HG03442 (cell line): ENCODE results near the gene TMEM11.

Source experiments
- ATAC-seq: cut with Tn5 transposase; IDR thresholded peaks from one replicate; pipeline ENCODE4 v1.9.1; 2021; ENCODE audit warnings: mild to moderate bottlenecking, moderate library complexity; ENCODE audit not compliant: unreplicated experiment

The TMEM11 gene

DNA sequence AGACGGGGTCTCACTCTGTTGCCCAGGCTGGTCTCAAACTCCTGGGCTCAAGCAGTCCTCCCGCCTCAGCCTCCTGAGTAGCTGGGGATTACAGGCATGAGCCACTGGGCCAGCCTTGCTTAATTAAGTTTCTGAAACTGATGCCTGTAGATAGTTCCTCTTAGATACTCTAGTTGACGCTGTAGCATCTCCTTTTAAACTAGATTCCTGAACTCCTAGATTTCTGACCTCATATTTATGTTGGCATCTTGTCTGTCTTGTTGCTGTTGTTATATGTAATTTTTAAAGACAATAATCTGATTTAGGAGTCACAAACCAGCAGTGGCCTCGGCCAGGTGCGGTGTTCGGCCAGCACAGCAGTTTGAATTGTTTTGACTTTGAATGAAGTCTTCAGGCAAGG is 49.7 kb downstream of the TMEM11 start:
- ATAC-seq = no peak

GRCh38 chr17:21163101-21163500 is 50.9 kb downstream of the TMEM11 start:
- ATAC-seq = no peak

DNA sequence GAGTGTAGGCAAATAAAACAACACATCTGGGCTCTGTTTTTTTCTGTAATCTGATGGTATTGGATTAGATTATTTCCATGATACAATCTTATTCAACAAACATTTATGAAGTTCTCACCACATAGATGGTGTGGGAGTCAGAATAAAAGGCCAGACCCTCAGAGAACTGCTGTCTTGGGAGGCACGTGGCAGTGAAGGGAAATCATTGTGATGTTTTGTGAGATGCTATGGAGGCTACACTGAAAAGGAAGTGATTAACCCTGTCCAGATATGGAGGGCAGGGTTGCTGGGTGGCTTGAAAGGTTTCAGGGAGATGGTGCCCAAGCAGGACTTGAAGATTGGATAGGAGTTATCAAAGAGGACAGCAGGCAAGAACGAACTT is 51.6 kb downstream of the TMEM11 start:
- no peak for ATAC-seq

- no peak for ATAC-seq
Measured at GRCh38 chr17:21161498-21162393, 52.2 kb downstream of the TMEM11 start.

GRCh38 chr17:21160401-21160800 is 53.6 kb downstream of the TMEM11 start:
- ATAC-seq = no peak

DNA sequence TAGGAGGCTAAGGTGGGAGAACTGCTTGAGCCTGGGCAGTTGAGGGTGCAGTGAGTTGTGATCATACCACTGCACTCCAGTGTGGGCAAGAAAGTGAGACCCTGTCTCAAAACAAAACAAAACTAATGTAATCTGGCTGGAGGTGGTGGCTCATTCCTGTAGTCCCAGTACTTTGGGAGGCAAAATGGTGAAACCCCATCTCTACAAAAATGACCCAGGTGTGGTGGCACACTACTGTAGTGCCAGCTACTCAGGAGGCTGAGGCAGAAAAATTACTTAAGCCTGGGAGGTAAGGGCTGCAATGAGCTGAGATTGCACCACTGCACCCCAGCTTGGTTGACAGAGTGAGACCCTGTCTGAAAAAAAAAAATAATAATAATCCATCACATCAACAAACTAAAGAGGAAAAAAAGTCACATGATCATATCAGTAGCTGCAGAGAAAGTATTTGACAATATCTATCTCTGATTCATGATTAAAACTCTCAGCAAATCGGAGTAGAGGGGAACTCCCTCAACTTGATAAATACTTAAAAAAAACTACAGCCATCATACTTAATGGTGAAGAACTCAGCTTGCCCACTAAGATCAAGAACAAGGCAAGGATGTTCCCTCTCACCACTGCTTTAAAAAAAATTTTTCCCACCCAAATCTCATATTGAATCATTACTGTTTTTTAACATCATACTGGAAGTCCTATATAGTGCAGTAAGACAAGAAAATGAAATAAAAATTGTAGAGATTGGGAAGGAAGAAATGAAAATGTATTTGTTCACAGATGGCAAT is 56.2 kb downstream of the TMEM11 start:
- ATAC-seq = no peak

GRCh38 chr17:21152731-21153130 is 61.2 kb downstream of the TMEM11 start:
- ATAC-seq = no peak

DNA sequence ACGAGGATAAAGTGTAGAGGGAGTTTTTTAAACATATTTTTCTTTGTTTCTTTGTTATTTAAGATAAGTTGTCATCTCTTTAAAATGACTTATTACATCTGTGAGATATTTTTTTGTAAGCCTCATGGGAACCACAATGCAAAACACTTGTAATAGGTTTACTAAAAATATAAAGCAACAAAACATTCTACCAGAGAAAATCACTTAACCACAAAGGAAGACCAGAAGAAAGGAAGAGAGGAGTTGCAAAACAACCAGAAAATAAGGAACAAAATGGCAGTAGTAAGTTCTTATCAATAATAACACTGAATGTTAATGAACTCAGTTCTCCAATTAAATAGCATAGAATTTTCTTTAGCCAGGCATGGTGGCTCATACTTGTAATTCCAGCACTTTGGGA is 64.3 kb downstream of the TMEM11 start:
- no peak for ATAC-seq
